ENCODE measurements around the gene KCNS1. TPM values are rescaled to one million over a fixed set of nuclear protein-coding genes. Genes with fewer than 3 reads are reported as not detected.
"Not testable (repeated sequence)": the region's sequence is repeated elsewhere in the genome, so short reads cannot be mapped to it uniquely, and the experiment has no call there.

Gene KCNS1, protein sequence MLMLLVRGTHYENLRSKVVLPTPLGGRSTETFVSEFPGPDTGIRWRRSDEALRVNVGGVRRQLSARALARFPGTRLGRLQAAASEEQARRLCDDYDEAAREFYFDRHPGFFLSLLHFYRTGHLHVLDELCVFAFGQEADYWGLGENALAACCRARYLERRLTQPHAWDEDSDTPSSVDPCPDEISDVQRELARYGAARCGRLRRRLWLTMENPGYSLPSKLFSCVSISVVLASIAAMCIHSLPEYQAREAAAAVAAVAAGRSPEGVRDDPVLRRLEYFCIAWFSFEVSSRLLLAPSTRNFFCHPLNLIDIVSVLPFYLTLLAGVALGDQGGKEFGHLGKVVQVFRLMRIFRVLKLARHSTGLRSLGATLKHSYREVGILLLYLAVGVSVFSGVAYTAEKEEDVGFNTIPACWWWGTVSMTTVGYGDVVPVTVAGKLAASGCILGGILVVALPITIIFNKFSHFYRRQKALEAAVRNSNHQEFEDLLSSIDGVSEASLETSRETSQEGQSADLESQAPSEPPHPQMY
- total RNA-seq (2022), result not detected in 2 replicates
- percentile 9 among the genes with signal in this experiment for Bru-seq, nascent RNA
- BruChase-seq, experiment 1, labeled RNA remaining after a 6-hour chase, result not detected
- not detected for BruChase-seq, experiment 2, labeled RNA remaining after a 2-hour chase
- long read RNA-seq, result 0 reads

DNA sequence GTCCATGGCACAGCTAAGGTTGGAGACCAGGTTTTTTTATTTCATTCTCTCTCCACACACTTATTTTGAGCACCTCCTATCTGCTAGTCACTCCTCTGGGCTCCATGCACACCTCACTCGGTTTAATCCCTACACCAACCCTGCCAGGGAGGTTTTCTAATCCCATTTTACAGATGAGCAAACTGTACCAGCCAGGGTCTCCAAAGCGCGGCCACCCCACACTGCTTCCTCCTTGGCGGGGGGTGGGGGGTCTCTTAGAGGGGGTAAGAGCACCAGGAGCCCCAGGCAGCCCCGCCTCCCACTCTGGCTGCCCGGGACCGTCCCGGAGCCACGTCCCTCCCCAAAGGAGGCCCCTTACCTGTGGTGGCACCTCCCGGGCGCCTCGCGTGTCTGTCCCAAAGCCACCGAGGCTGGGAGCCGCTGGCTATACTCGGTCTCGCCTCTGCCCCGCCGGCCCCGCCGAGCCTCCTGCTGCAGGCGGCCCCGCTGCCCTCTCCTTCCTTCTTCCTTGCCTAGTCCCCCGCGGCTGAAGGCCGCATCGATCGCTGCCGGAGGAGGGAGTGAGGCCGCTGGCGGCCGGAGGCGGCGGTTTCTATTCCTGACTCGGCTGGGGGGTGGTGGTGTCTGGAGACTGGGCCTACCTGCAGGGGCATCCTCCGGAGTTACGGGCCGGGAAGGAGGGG is at the start of gene KCNS1:
TSS of gene KCNS1 (minus strand) at position 565 of the 683 bp plus-strand sequence. CDS start 1,891 bp downstream, outside the sequence.
- BruUV-seq (replicated peaks), result no TSS peak
- Mint-ChIP-seq H3K27ac (ENCODE audit: low read depth, unreplicated experiment) (no peak within 1 kb of the TSS), H3K9me3 (ENCODE audit: unreplicated experiment) (no peaks in the 10 kb centered on the region), H3K27me3 (ENCODE audit: insufficient read depth, unreplicated experiment) (no peaks in the 10 kb centered on the region), H3K4me3 (ENCODE audit: unreplicated experiment) (no peak within 1 kb of the TSS), H3K4me1 (ENCODE audit: insufficient read depth, unreplicated experiment) (peaks cover 12% of the 10 kb centered on the region), H3K36me3 (ENCODE audit: insufficient read depth, unreplicated experiment) (peaks cover 5% of the 10 kb centered on the region)
- ChIA-PET POLR2A (no interaction called here), CTCF (interaction anchor here (0.6 to 12.0 kb wide), 13 partner anchors 9 to 626 kb away, joined by 3 to 211 read pairs (median 4); partner anchors contain the start of gene WFDC5)
- TF ChIP-seq, protein P1, sequence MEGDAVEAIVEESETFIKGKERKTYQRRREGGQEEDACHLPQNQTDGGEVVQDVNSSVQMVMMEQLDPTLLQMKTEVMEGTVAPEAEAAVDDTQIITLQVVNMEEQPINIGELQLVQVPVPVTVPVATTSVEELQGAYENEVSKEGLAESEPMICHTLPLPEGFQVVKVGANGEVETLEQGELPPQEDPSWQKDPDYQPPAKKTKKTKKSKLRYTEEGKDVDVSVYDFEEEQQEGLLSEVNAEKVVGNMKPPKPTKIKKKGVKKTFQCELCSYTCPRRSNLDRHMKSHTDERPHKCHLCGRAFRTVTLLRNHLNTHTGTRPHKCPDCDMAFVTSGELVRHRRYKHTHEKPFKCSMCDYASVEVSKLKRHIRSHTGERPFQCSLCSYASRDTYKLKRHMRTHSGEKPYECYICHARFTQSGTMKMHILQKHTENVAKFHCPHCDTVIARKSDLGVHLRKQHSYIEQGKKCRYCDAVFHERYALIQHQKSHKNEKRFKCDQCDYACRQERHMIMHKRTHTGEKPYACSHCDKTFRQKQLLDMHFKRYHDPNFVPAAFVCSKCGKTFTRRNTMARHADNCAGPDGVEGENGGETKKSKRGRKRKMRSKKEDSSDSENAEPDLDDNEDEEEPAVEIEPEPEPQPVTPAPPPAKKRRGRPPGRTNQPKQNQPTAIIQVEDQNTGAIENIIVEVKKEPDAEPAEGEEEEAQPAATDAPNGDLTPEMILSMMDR (IDR thresholded peaks at IDR 0.05; ENCODE audit: unreplicated experiment), result no peak
- DNase-seq (ENCODE audit: unreplicated experiment), result no peak
- intact Hi-C loops (cut with micrococcal nuclease), result no loop called here

DNA sequence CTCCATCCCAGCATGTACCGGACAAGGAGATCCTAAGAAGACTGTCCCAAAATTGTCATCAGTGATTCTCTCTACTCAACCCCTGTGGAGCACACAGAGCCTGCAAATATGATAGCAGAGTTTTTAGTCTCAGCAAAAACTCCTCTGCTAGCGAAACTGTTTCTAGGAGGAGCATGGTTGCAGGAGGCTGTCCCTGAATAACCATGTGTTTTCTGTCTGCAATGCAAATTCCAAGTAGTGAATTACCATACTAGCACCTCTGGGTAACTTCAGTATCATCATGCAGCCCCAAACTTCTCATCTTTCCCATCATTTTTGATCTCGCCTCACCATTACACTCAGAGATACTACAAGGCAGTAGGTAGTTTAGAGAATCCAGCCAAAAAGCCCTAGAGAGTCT is 48.1 kb upstream of the KCNS1 start:
- BruUV-seq (replicated peaks), result no TSS peak
- peaks cover 66% of the 10 kb centered on the region for H3K27me3 Mint-ChIP-seq (ENCODE audit: insufficient read depth, unreplicated experiment)
- no peak overlapping the region for H3K4me3 Mint-ChIP-seq (ENCODE audit: unreplicated experiment)
- no peak overlapping the region for H3K27ac Mint-ChIP-seq (ENCODE audit: low read depth, unreplicated experiment)
- POLR2A ChIA-PET, result no interaction called here
- no peaks in the 10 kb centered on the region for H3K4me1 Mint-ChIP-seq (ENCODE audit: insufficient read depth, unreplicated experiment)
- TF ChIP-seq, protein P1 (IDR thresholded peaks at IDR 0.05; ENCODE audit: unreplicated experiment), result no peak
- no peaks in the 10 kb centered on the region for H3K36me3 Mint-ChIP-seq (ENCODE audit: insufficient read depth, unreplicated experiment)
- no peak for DNase-seq (ENCODE audit: unreplicated experiment)
- no peaks in the 10 kb centered on the region for H3K9me3 Mint-ChIP-seq (ENCODE audit: unreplicated experiment)
- intact Hi-C loops (cut with micrococcal nuclease), result no loop called here
- CTCF ChIA-PET, result interaction anchor here (0.8 to 2.1 kb wide), 3 partner anchors 9 to 144 kb away, joined by 5 read pairs; no protein-coding TSS in a partner anchor

DNA sequence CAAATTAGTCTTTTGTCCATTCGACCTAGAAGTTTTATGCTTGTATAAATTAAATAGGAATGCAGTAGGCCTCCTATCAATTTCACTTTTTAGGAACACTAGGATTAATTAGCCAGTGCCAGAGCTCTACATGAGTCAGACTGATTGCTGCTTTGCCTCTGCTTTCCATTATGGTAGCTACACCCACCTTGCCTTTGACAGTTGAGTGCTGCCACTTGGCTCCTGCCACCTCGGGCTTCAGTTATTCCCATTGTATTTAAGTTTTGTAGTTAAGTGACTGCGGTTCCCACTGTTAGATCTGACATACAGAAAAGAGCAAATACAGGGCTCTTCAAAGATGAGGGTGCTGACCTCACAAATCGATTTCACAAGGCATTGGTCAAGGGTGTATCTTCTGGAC is 39.9 kb upstream of the KCNS1 start:
- ChIA-PET CTCF (interaction anchor here (2.4 to 4.9 kb wide), 5 partner anchors 12 to 152 kb away, joined by 9 to 144 read pairs (median 29); partner anchors contain the start of gene WFDC5), POLR2A (no interaction called here)
- peaks cover 12% of the 10 kb centered on the region for H3K27me3 Mint-ChIP-seq (ENCODE audit: insufficient read depth, unreplicated experiment)
- no TSS peak for BruUV-seq (replicated peaks)
- no peaks in the 10 kb centered on the region for H3K4me1 Mint-ChIP-seq (ENCODE audit: insufficient read depth, unreplicated experiment)
- intact Hi-C loops (cut with micrococcal nuclease), result no loop called here
- no peak overlapping the region for H3K4me3 Mint-ChIP-seq (ENCODE audit: unreplicated experiment)
- no peaks in the 10 kb centered on the region for H3K36me3 Mint-ChIP-seq (ENCODE audit: insufficient read depth, unreplicated experiment)
- TF ChIP-seq, protein P1 (IDR thresholded peaks at IDR 0.05; ENCODE audit: unreplicated experiment), result no peak
- no peak overlapping the region for H3K27ac Mint-ChIP-seq (ENCODE audit: low read depth, unreplicated experiment)
- no peaks in the 10 kb centered on the region for H3K9me3 Mint-ChIP-seq (ENCODE audit: unreplicated experiment)
- no peak for DNase-seq (ENCODE audit: unreplicated experiment)

DNA sequence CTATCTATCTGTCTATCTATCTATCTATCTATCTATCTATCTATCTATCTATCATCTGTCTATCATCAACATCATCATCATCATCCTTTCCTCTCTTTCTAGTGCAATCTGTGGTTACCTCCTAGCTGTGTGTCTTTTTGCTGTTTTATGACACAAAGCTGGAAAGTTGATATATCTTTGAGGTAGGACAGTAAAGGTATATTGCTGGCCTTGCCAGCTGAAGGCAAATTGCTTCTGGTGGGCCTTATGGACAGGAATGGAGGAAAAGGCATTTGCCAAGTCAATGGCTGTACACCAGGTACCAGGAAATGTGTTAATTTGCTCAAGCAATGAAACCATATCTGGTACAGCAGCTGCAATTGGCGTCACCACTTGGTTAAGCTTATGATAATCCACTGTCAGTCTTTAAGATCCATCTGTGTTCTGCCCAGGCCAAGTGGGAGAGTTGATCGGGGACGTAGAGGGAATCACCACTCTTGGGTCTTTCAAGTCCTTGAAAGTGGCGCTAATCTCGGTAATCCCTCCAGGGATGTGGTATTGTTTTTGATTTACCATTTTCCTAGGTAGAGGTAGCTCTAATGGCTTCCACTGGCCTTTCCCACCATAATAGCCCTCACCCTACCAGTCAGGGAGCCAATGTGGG is 38.9 kb upstream of the KCNS1 start:
- not testable (repeated sequence) for H3K4me1 Mint-ChIP-seq (ENCODE audit: insufficient read depth, unreplicated experiment); DNase-seq (ENCODE audit: unreplicated experiment); H3K27me3 Mint-ChIP-seq (ENCODE audit: insufficient read depth, unreplicated experiment); H3K9me3 Mint-ChIP-seq (ENCODE audit: unreplicated experiment); H3K36me3 Mint-ChIP-seq (ENCODE audit: insufficient read depth, unreplicated experiment); BruUV-seq (replicated peaks); H3K4me3 Mint-ChIP-seq (ENCODE audit: unreplicated experiment); H3K27ac Mint-ChIP-seq (ENCODE audit: low read depth, unreplicated experiment)
- intact Hi-C loops (cut with micrococcal nuclease), result loop anchor here (1.0 kb wide), 1 partner anchor 151 kb away; no protein-coding TSS in a partner anchor
- POLR2A ChIA-PET, result interaction anchor here (0.7 to 2.6 kb wide), 3 partner anchors 10 to 151 kb away, joined by 3 to 14 read pairs (median 14); no protein-coding TSS in a partner anchor
- CTCF ChIA-PET, result interaction anchor here (0.5 to 4.9 kb wide), 35 partner anchors 9 to 646 kb away, joined by 3 to 144 read pairs (median 6); partner anchors contain the start of genes PI3, SLPI and WFDC5
